Mononuclear cell (primary cell): ENCODE results near the gene UTP14A. TPM values are rescaled to one million over a fixed set of nuclear protein-coding genes. Genes with fewer than 3 reads are reported as not detected.

Experiments
- H3K27me3 ChIP-seq: 2 replicates; pipeline ENCODE4 v1.6.0; 2011; ENCODE audit warnings: low read length, control low read depth; ENCODE audit not compliant: insufficient read depth
- H3K4me1 ChIP-seq: 2 replicates; pipeline ENCODE4 v1.5.1; 2011; ENCODE audit warnings: mild to moderate bottlenecking, low read length, control low read depth; ENCODE audit not compliant: insufficient read depth
- H3K4me3 ChIP-seq: 2 replicates; pipeline ENCODE4 v1.5.1; 2011; ENCODE audit warnings: mild to moderate bottlenecking, low read length, moderate library complexity
- H3K9me3 ChIP-seq: 2 replicates; pipeline ENCODE4 v1.5.1; 2011; ENCODE audit warnings: low read depth, mild to moderate bottlenecking, control low read depth, low read length
- total RNA-seq: library from RNA; depleted of rRNA; stranded (reverse); fragments of >200 nt; gene quantifications from one replicate; pipeline ENCODE4 v1.2.3, GENCODE V29; 2012

UTP14A gene
- total RNA-seq, 1 donor, result 11.6 TPM

GRCh38 chrX:129933700-129934099 is 27.7 kb downstream of the UTP14A start:
- Histone ChIP-seq H3K4me1 (peaks cover 3% of the 10 kb centered on the region), H3K9me3 (no peaks in the 10 kb centered on the region), H3K4me3 (no peak overlapping the region), H3K27me3 (no peaks in the 10 kb centered on the region)

- no peaks in the 10 kb centered on the region for H3K9me3 ChIP-seq
- peaks cover 3% of the 10 kb centered on the region for H3K4me1 ChIP-seq
- no peak overlapping the region for H3K4me3 ChIP-seq
- H3K27me3 ChIP-seq, result no peaks in the 10 kb centered on the region
Observed at GRCh38 chrX:129934461-129934860, 28.5 kb downstream of the UTP14A start.

GRCh38 chrX:129934952-129935351 is 29.0 kb downstream of the UTP14A start:
- H3K27me3 ChIP-seq, result no peaks in the 10 kb centered on the region
- peaks cover 3% of the 10 kb centered on the region for H3K4me1 ChIP-seq
- no peaks in the 10 kb centered on the region for H3K9me3 ChIP-seq
- H3K4me3 ChIP-seq, result no peak overlapping the region

GRCh38 chrX:129938081-129938480 is 32.1 kb downstream of the UTP14A start:
- peaks cover under 1% of the 10 kb centered on the region for H3K4me1 ChIP-seq
- H3K4me3 ChIP-seq, result no peak overlapping the region
- H3K27me3 ChIP-seq, result no peaks in the 10 kb centered on the region
- no peaks in the 10 kb centered on the region for H3K9me3 ChIP-seq

GRCh38 chrX:129939986-129940385 is 34.0 kb downstream of the UTP14A start:
- Histone ChIP-seq H3K27me3 (no peaks in the 10 kb centered on the region), H3K9me3 (no peaks in the 10 kb centered on the region), H3K4me3 (no peak overlapping the region), H3K4me1 (no peaks in the 10 kb centered on the region)

GRCh38 chrX:129940721-129941120 is 34.8 kb downstream of the UTP14A start:
- H3K9me3 ChIP-seq, result no peaks in the 10 kb centered on the region
- no peaks in the 10 kb centered on the region for H3K27me3 ChIP-seq
- no peaks in the 10 kb centered on the region for H3K4me1 ChIP-seq
- no peak overlapping the region for H3K4me3 ChIP-seq

- H3K27me3 ChIP-seq, result no peaks in the 10 kb centered on the region
- no peak overlapping the region for H3K4me3 ChIP-seq
- no peaks in the 10 kb centered on the region for H3K4me1 ChIP-seq
- no peaks in the 10 kb centered on the region for H3K9me3 ChIP-seq
Observed at GRCh38 chrX:129945131-129945530, 39.2 kb downstream of the UTP14A start.

GRCh38 chrX:129953334-129953648 is 47.3 kb downstream of the UTP14A start:
- Histone ChIP-seq H3K9me3 (no peaks in the 10 kb centered on the region), H3K27me3 (no peaks in the 10 kb centered on the region), H3K4me1 (peaks cover 16% of the 10 kb centered on the region), H3K4me3 (peak overlapping the region; percentile 29)

GRCh38 chrX:129953881-129954280 is 47.9 kb downstream of the UTP14A start:
- Histone ChIP-seq H3K4me1 (peaks cover 16% of the 10 kb centered on the region), H3K9me3 (no peaks in the 10 kb centered on the region), H3K4me3 (no peak overlapping the region), H3K27me3 (no peaks in the 10 kb centered on the region)

- H3K27me3 ChIP-seq, result no peaks in the 10 kb centered on the region
- H3K9me3 ChIP-seq, result no peaks in the 10 kb centered on the region
- H3K4me3 ChIP-seq, result no peak overlapping the region
- peaks cover 16% of the 10 kb centered on the region for H3K4me1 ChIP-seq
Observed at GRCh38 chrX:129954804-129955203, 48.8 kb downstream of the UTP14A start.

GRCh38 chrX:129955682-129956081 is 49.7 kb downstream of the UTP14A start:
- Histone ChIP-seq H3K27me3 (no peaks in the 10 kb centered on the region), H3K4me3 (no peak overlapping the region), H3K4me1 (peaks cover 17% of the 10 kb centered on the region), H3K9me3 (no peaks in the 10 kb centered on the region)

GRCh38 chrX:129956145-129956544 is 50.2 kb downstream of the UTP14A start:
- H3K27me3 ChIP-seq, result no peaks in the 10 kb centered on the region
- H3K4me3 ChIP-seq, result no peak overlapping the region
- H3K9me3 ChIP-seq, result no peaks in the 10 kb centered on the region
- H3K4me1 ChIP-seq, result peaks cover 22% of the 10 kb centered on the region

- no peaks in the 10 kb centered on the region for H3K9me3 ChIP-seq
- no peak overlapping the region for H3K4me3 ChIP-seq
- peaks cover 26% of the 10 kb centered on the region for H3K4me1 ChIP-seq
- H3K27me3 ChIP-seq, result no peaks in the 10 kb centered on the region
Observed at GRCh38 chrX:129956765-129957164, 50.8 kb downstream of the UTP14A start.

- peaks cover 24% of the 10 kb centered on the region for H3K4me1 ChIP-seq
Observed at GRCh38 chrX:129957241-129958082, 51.5 kb downstream of the UTP14A start.

GRCh38 chrX:129958083-129958465 is 52.1 kb downstream of the UTP14A start:
- H3K27me3 ChIP-seq, result no peaks in the 10 kb centered on the region
- H3K4me1 ChIP-seq, result peaks cover 24% of the 10 kb centered on the region
- no peaks in the 10 kb centered on the region for H3K9me3 ChIP-seq
- no peak overlapping the region for H3K4me3 ChIP-seq

More at GRCh38 chrX:129957241-129958082, 51.5 kb downstream of the UTP14A start:
- H3K27me3 ChIP-seq, result no peaks in the 10 kb centered on the region
- H3K9me3 ChIP-seq, result no peaks in the 10 kb centered on the region
- H3K4me3 ChIP-seq, result peak overlapping the region; percentile 24

- Histone ChIP-seq H3K9me3 (no peaks in the 10 kb centered on the region), H3K27me3 (no peaks in the 10 kb centered on the region), H3K4me3 (no peak overlapping the region)
Observed at GRCh38 chrX:129958814-129959492, 53.0 kb downstream of the UTP14A start.

More at GRCh38 chrX:129958814-129959492, 53.0 kb downstream of the UTP14A start:
- H3K4me1 ChIP-seq, result peaks cover 24% of the 10 kb centered on the region
